Right atrium auricular region (tissue), 2 donors: ENCODE data around the gene FCHO2. TPM values are rescaled to one million over a fixed set of nuclear protein-coding genes. Genes with fewer than 3 reads are reported as not detected.

Source experiments
- DNase-seq: peaks from one replicate; pipeline ENCODE4 v3.0.0-alpha.2; 2019; ENCODE audit warnings: low spot score
- H3K27ac ChIP-seq, 2 donors: fragments of 200-600 bp; sonication (generic); 1 replicate in 1 of 2; 2 replicates in 1 of 2; pipeline ENCODE4 v1.5.1; 2016 to 2019
- H3K27me3 ChIP-seq, 2 donors: fragments of 200-600 bp; sonication (generic); one replicate each; pipeline versions ENCODE4 v1.5.1 to v1.6.0; 2017 to 2019
- H3K36me3 ChIP-seq: fragments of 200-600 bp; sonication (generic); one replicate; pipeline ENCODE4 v1.5.1; 2016
- H3K4me1 ChIP-seq, 2 donors: fragments of 200-600 bp; sonication (generic); one replicate each; pipeline versions ENCODE4 v1.5.1 to v1.6.0; 2017 to 2019
- H3K4me3 ChIP-seq, 2 donors: fragments of 200-600 bp; sonication (generic); 1 replicate in 1 of 2; 2 replicates in 1 of 2; pipeline ENCODE4 v1.5.1; 2017 to 2019; ENCODE audit warnings: mild to moderate bottlenecking in 1 of 2, moderate library complexity in 1 of 2
- H3K9me3 ChIP-seq, 2 donors: fragments of 200-600 bp; sonication (generic); one replicate each; pipeline ENCODE4 v1.5.1; 2019
- total RNA-seq, 2 donors: library from RNA; depleted of rRNA; stranded (reverse); fragments of >200 nt; gene quantifications; one replicate each; pipeline ENCODE4 v1.1.0, GENCODE V29; 2016
- TF ChIP-seq, protein P1 (sequence below), 2 donors: fragments of 200-600 bp; sonication (generic); IDR thresholded peaks; one replicate each; pipeline ENCODE4 v1.5.1; 2019; ENCODE audit warnings: antibody characterized with exemption in 2 of 2

Gene FCHO2
- total RNA-seq, 2 donors from 2014 or later: 10.7 to 12.1 TPM

DNA sequence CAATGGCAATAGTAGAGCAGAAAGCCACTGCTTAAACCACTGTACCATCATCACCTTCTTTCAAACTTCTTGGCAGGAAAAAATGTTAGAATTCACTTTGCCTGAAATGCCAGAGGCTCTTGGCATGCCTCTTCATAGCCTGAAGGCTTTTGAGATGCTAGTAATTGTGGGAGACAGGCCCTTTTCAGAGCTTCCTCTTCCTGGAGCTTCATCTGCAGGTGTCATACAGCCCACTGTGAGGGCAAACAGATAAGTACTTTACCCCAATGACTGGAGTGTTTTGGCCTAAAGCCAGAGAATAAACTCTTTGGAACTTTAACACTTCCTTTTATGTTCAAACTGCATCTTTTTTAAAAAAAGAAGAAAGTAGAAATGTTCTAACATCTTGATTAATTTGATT, 83.2 kb downstream of the FCHO2 start:
- DNase-seq: no peak
- H3K36me3 ChIP-seq: peaks cover 10% of the 10 kb centered on the region
- TF ChIP-seq, protein P1, sequence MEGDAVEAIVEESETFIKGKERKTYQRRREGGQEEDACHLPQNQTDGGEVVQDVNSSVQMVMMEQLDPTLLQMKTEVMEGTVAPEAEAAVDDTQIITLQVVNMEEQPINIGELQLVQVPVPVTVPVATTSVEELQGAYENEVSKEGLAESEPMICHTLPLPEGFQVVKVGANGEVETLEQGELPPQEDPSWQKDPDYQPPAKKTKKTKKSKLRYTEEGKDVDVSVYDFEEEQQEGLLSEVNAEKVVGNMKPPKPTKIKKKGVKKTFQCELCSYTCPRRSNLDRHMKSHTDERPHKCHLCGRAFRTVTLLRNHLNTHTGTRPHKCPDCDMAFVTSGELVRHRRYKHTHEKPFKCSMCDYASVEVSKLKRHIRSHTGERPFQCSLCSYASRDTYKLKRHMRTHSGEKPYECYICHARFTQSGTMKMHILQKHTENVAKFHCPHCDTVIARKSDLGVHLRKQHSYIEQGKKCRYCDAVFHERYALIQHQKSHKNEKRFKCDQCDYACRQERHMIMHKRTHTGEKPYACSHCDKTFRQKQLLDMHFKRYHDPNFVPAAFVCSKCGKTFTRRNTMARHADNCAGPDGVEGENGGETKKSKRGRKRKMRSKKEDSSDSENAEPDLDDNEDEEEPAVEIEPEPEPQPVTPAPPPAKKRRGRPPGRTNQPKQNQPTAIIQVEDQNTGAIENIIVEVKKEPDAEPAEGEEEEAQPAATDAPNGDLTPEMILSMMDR (IDR thresholded peaks at IDR 0.05): no peak

DNA sequence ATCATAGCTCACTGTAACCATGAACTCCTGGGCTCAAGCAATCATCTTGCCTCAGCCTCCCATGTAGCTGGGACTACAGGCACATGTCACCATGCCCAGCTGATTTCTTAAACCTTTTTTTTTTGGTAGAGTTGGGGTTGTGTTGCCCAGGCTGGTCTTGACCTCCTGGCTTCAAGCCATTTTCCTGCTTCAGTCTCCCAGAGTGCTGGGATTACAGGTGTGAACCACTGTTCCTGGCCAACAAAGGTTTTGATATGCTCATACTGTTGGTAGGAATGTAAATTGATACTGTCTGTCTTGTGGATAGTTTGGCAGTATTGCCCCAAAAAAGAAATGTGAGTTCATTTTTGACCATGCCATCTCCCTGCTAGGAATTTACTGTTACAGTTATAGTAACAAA, 87.2 kb downstream of the FCHO2 start:
- TF ChIP-seq, protein P1 (IDR thresholded peaks at IDR 0.05): no peak
- DNase-seq: no peak
- H3K4me1 ChIP-seq: no peaks in the 10 kb centered on the region

More for the DNA sequence above, 83.2 kb downstream of the FCHO2 start:
- no peak overlapping the region for H3K4me3 ChIP-seq
- no peaks in the 10 kb centered on the region for H3K27me3 ChIP-seq
- no peaks in the 10 kb centered on the region for H3K4me1 ChIP-seq
- no peak overlapping the region for H3K27ac ChIP-seq
- no peaks in the 10 kb centered on the region for H3K9me3 ChIP-seq

DNA sequence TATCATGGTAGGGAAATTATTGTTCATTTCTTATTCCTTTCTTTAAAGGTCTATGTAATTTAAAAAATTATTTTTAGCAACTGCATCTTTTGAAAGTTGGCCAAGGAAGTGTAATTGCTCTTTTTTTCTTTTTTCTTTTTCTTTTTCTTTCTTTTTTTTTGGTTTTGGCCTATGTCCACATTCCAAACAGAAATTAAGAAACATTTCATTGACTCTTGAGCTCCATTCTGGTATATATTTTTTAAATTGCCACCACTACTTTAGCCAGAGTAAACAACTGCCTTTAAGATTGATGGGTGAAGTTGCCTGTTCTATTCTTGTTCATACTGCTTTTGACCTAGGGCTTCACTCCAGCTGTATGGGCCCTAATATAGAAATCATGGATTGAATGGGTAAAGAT, 88.7 kb downstream of the FCHO2 start:
- TF ChIP-seq, protein P1 (IDR thresholded peaks at IDR 0.05): no peak
- H3K4me3 ChIP-seq: no peak overlapping the region
- no peak overlapping the region for H3K27ac ChIP-seq
- no peaks in the 10 kb centered on the region for H3K27me3 ChIP-seq
- H3K4me1 ChIP-seq: no peaks in the 10 kb centered on the region
- H3K9me3 ChIP-seq: peaks cover 0 to 8% of the 10 kb centered on the region in 2 donors
- no peaks in the 10 kb centered on the region for H3K36me3 ChIP-seq
- DNase-seq: no peak

More for the DNA sequence above, 87.2 kb downstream of the FCHO2 start:
- H3K36me3 ChIP-seq: no peaks in the 10 kb centered on the region
- no peak overlapping the region for H3K4me3 ChIP-seq
- no peak overlapping the region for H3K27ac ChIP-seq
- H3K27me3 ChIP-seq: no peaks in the 10 kb centered on the region
- H3K9me3 ChIP-seq: peaks cover 0 to 8% of the 10 kb centered on the region in 2 donors

DNA sequence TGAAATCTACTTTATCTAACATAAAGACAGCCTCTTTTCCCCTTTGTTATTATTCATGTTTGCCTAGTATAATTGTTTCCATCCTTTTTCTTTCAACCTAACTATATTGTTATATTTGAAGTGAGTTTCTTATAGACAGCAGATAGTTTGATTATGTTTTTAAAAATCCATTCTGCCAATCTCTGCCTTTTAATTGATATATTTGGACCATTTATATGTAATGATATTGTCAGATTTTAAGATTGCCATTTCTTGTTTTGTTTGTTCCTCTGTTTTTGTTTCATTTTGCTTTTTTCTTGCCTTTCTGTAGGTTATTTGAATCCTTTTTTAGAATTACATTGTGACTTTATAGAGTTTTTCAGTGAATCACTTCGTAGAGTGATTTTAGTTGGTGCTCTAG, 89.8 kb downstream of the FCHO2 start:
- no peaks in the 10 kb centered on the region for H3K27me3 ChIP-seq
- TF ChIP-seq, protein P1 (IDR thresholded peaks at IDR 0.05): no peak
- no peaks in the 10 kb centered on the region for H3K4me1 ChIP-seq
- peaks cover 0 to 8% of the 10 kb centered on the region in 2 donors for H3K9me3 ChIP-seq
- H3K27ac ChIP-seq: no peak overlapping the region
- no peak for DNase-seq
- H3K4me3 ChIP-seq: no peak overlapping the region
- H3K36me3 ChIP-seq: no peaks in the 10 kb centered on the region

DNA sequence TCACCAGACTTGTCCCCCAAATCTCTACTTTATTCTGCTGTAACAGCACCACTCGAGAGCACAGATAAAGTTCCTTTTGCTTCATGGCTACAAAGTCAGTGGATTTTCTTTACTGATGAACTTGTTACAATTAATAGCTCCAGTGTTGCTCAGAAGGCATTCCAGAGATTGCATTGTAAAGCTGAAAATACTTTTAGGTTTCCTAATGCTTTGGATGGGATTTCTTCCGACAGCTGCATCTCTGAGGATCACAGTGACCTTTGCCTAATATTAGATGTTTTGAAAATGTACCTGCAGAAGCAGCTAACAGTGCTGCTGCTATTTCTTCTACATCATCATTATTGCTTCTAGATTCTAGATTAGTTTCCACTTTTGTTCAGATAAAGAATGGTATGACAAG, 105.8 kb downstream of the FCHO2 start:
- Histone ChIP-seq H3K4me1 (no peaks in the 10 kb centered on the region), H3K27ac (no peak overlapping the region), H3K27me3 (no peaks in the 10 kb centered on the region), H3K4me3 (no peak overlapping the region), H3K9me3 (no peaks in the 10 kb centered on the region), H3K36me3 (peaks cover 7% of the 10 kb centered on the region)
- TF ChIP-seq, protein P1 (IDR thresholded peaks at IDR 0.05): no peak
- no peak for DNase-seq

DNA sequence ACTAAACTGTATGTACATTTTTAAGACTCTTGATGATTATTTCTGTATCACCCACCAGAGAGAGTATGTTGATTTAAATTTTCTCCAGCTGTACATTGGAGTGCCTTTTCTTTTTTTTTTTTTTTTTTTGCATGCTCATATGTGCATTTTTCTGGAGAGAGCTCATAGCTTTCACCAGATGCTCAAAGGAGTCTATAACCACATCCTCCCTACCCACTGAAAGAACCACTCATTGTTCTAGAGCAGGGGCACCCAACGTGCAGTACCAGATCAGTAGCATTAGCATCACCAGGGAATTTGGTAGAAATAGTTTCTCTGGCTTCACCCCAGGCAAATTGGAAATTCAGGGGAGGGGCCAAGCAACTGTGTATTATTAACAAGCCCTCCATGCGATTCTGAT, 110.6 kb downstream of the FCHO2 start:
- H3K4me3 ChIP-seq: no peak overlapping the region
- H3K9me3 ChIP-seq: no peaks in the 10 kb centered on the region
- H3K36me3 ChIP-seq: peaks cover 23% of the 10 kb centered on the region
- DNase-seq: no peak
- TF ChIP-seq, protein P1 (IDR thresholded peaks at IDR 0.05): no peak
- no peak overlapping the region for H3K27ac ChIP-seq
- no peaks in the 10 kb centered on the region for H3K4me1 ChIP-seq
- H3K27me3 ChIP-seq: no peaks in the 10 kb centered on the region
